ENCODE results near the gene ACOXL.
"Not testable (repeated sequence)": the region's sequence is repeated elsewhere in the genome, so short reads cannot be mapped to it uniquely, and the experiment has no call there.

ACOXL gene

DNA sequence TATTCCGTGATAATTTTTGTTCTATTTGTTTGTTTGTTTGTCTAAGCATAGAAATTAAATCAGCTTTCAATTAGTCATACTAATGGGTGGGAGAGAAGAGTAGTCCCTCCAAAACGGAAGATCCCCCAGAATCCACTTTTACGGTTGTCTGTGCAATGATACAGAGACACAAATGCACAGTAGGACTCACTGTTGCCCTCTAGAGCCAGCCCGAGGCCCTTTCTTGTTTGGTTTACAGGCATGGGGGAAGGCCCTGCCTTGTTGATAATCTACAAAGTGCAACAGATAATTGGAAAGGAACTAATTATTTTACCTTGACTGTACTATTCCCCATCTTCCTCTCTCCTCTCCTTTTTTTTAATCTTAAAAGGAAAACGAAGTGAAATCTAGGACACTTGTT, 121.1 kb downstream of the ACOXL start:
- Histone ChIP-seq H3K14ac (ENCODE audit: low read length) (no peak overlapping the region), H3K36me3 (ENCODE audit: control insufficient read depth in 1 of 2, insufficient read depth in 2 of 2, low read length in 2 of 2) (no peaks in the 10 kb centered on the region), H3K4me2 (ENCODE audit: low read length) (no peak overlapping the region), H2BK12ac (ENCODE audit: low read length) (no peak overlapping the region), H3K23ac (ENCODE audit: low read length) (no peak overlapping the region), H3K4ac (ENCODE audit: low read depth, low read length) (no peak overlapping the region), H3K4me3 (ENCODE audit: low read depth, low read length) (no peak overlapping the region), H2AK5ac (ENCODE audit: low read length) (no peak overlapping the region), H3K27ac (ENCODE audit: low read depth, low read length) (no peak overlapping the region), H3K18ac (ENCODE audit: low read length) (no peak overlapping the region), H2BK5ac (ENCODE audit: low read depth, low read length, poor library complexity) (no peak overlapping the region), H2AFZ (ENCODE audit: insufficient read depth, low read length, poor library complexity) (no peak overlapping the region), H3K9me3 (ENCODE audit: insufficient read depth, low read depth, low read length) (peaks cover 2% of the 10 kb centered on the region), H4K91ac (ENCODE audit: low read depth, low read length) (no peak overlapping the region), H3K4me1 (ENCODE audit: control insufficient read depth in 1 of 2, insufficient read depth in 2 of 2, low read length in 2 of 2) (no peaks in the 10 kb centered on the region), H4K8ac (ENCODE audit: low read depth, low read length) (no peak overlapping the region), H3K79me1 (ENCODE audit: low read length) (no peaks in the 10 kb centered on the region), H4K12ac (ENCODE audit: low read depth, low read length) (no peak overlapping the region), H3K9ac (ENCODE audit: low read length) (no peak overlapping the region), H2BK120ac (ENCODE audit: insufficient read depth, low read length, poor library complexity) (no peak overlapping the region), H3K27me3 (ENCODE audit: insufficient read depth, low read length) (no peaks in the 10 kb centered on the region), H3K79me2 (ENCODE audit: control insufficient read depth, insufficient read depth, low read length, poor library complexity) (no peaks in the 10 kb centered on the region)
- peak; percentile 15 to 59 for DNase-seq
- no CpG with 5 or more reads among the region's 5 CpGs for WGBS (ENCODE audit: extremely low coverage, insufficient coverage, insufficient read length)

DNA sequence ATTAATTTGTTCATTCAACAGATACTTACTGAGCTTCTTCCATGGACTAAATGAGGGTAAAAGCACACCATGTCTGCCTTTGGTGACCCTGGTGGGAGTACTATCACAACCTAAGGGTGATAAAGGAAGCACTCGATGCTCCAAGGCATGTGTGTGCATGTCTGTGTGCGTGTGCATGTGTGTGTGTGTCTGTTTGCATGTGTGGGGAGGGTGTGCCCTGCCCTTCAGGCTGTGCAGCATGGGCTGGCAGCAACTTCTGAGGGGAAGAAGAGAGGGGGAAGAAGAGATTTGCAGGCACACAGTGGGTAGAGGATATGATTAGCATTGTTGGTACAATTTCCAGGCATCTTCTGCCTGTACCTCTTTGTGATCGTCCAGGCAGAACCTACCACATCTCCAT, 121.6 kb downstream of the ACOXL start:
- Histone ChIP-seq H3K18ac (ENCODE audit: low read length) (no peak overlapping the region), H3K9me3 (ENCODE audit: insufficient read depth, low read depth, low read length) (peaks cover 2% of the 10 kb centered on the region), H4K91ac (ENCODE audit: low read depth, low read length) (no peak overlapping the region), H3K4me1 (ENCODE audit: control insufficient read depth in 1 of 2, insufficient read depth in 2 of 2, low read length in 2 of 2) (no peaks in the 10 kb centered on the region), H3K9ac (ENCODE audit: low read length) (no peak overlapping the region), H3K4me2 (ENCODE audit: low read length) (no peak overlapping the region), H2AK5ac (ENCODE audit: low read length) (no peak overlapping the region), H3K23ac (ENCODE audit: low read length) (no peak overlapping the region), H3K4me3 (ENCODE audit: low read depth, low read length) (no peak overlapping the region), H3K79me2 (ENCODE audit: control insufficient read depth, insufficient read depth, low read length, poor library complexity) (no peaks in the 10 kb centered on the region), H3K27me3 (ENCODE audit: insufficient read depth, low read length) (no peaks in the 10 kb centered on the region), H4K12ac (ENCODE audit: low read depth, low read length) (no peak overlapping the region), H2BK12ac (ENCODE audit: low read length) (no peak overlapping the region), H2AFZ (ENCODE audit: insufficient read depth, low read length, poor library complexity) (no peak overlapping the region), H2BK5ac (ENCODE audit: low read depth, low read length, poor library complexity) (no peak overlapping the region), H2BK120ac (ENCODE audit: insufficient read depth, low read length, poor library complexity) (no peak overlapping the region), H3K27ac (ENCODE audit: low read depth, low read length) (no peak overlapping the region), H3K14ac (ENCODE audit: low read length) (no peak overlapping the region), H3K79me1 (ENCODE audit: low read length) (no peaks in the 10 kb centered on the region), H3K4ac (ENCODE audit: low read depth, low read length) (no peak overlapping the region), H3K36me3 (ENCODE audit: control insufficient read depth in 1 of 2, insufficient read depth in 2 of 2, low read length in 2 of 2) (no peaks in the 10 kb centered on the region), H4K8ac (ENCODE audit: low read depth, low read length) (no peak overlapping the region)
- WGBS (ENCODE audit: extremely low coverage, insufficient coverage, insufficient read length) = no CpG with 5 or more reads among the region's 3 CpGs
- DNase-seq = no peak

DNA sequence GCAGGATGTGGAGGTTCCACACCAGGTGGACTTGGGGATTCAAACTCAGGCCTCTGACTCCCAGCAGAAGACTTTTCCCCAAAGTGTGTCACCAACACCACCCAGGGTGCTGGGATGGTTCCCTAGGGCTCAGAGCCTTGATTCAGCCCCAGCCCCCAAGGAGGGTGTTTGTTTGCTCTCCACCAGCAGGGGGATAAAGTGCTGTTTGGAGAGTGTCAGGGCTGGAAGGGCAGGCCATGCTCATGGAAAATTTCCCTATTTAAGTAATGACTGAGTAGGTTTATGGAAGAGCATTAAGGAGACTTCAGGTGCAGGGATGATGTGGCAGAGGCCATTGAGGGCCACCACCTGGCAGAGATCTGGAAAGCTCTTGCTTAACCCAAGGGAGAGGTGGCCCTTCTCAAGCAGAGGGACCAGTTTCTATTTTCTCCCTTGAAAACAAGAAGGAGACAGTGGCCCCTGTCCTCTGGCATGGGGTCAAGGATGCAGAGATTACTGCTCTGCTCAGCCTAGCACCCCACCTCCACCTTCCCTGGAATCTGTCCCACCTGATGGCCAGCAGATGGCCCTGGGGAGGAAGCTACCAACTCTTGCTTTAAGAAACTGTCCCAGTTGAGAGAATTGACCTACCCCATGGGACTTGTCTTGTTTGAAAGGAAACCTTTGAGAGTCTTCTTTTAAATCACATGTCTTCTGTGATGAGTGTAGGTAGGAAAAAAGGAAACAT, 122.1 kb downstream of the ACOXL start:
- no peaks in the 10 kb centered on the region for H3K4me1 ChIP-seq (ENCODE audit: control insufficient read depth in 1 of 2, insufficient read depth in 2 of 2, low read length in 2 of 2)
- H3K36me3 ChIP-seq (ENCODE audit: control insufficient read depth in 1 of 2, insufficient read depth in 2 of 2, low read length in 2 of 2) = no peaks in the 10 kb centered on the region
- H3K9me3 ChIP-seq (ENCODE audit: insufficient read depth, low read depth, low read length) = peaks cover 2% of the 10 kb centered on the region
- no peak overlapping the region for H3K4ac ChIP-seq (ENCODE audit: low read depth, low read length)
- no peak overlapping the region for H4K12ac ChIP-seq (ENCODE audit: low read depth, low read length)
- DNase-seq = peak in 1 of 2 donors; percentile 35
- no peak overlapping the region for H2BK12ac ChIP-seq (ENCODE audit: low read length)
- no peak overlapping the region for H3K23ac ChIP-seq (ENCODE audit: low read length)
- H2BK120ac ChIP-seq (ENCODE audit: insufficient read depth, low read length, poor library complexity) = no peak overlapping the region
- H4K8ac ChIP-seq (ENCODE audit: low read depth, low read length) = no peak overlapping the region
- no peaks in the 10 kb centered on the region for H3K79me2 ChIP-seq (ENCODE audit: control insufficient read depth, insufficient read depth, low read length, poor library complexity)
- no peaks in the 10 kb centered on the region for H3K27me3 ChIP-seq (ENCODE audit: insufficient read depth, low read length)
- no peak overlapping the region for H2BK5ac ChIP-seq (ENCODE audit: low read depth, low read length, poor library complexity)
- H3K14ac ChIP-seq (ENCODE audit: low read length) = no peak overlapping the region
- H3K9ac ChIP-seq (ENCODE audit: low read length) = no peak overlapping the region
- no peak overlapping the region for H3K4me2 ChIP-seq (ENCODE audit: low read length)
- no peaks in the 10 kb centered on the region for H3K79me1 ChIP-seq (ENCODE audit: low read length)
- no peak overlapping the region for H4K91ac ChIP-seq (ENCODE audit: low read depth, low read length)
- H2AK5ac ChIP-seq (ENCODE audit: low read length) = no peak overlapping the region
- H2AFZ ChIP-seq (ENCODE audit: insufficient read depth, low read length, poor library complexity) = no peak overlapping the region
- H3K4me3 ChIP-seq (ENCODE audit: low read depth, low read length) = no peak overlapping the region
- no peak overlapping the region for H3K18ac ChIP-seq (ENCODE audit: low read length)
- H3K27ac ChIP-seq (ENCODE audit: low read depth, low read length) = no peak overlapping the region

DNA sequence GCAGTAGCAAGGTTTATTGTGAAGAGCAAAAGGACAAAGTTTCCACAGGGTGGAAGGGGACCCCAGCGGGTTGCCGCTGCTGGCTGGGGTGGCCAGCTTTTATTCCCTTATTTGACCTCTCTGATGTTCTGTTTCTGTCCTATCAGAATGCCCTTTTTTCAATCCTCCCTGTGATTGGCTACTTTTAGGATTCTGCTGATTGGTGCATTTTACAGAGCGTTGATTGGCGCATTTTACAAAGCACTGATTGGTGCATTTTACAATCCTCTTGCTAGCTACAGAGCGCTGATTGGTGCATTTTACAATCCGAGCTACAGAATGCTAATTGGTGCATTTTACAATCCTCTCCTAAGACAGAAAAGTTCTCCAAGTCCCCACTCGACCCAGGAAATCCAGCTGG, 123.5 kb downstream of the ACOXL start:
- not testable (repeated sequence) for H3K79me2 ChIP-seq (ENCODE audit: control insufficient read depth, insufficient read depth, low read length, poor library complexity); H2AFZ ChIP-seq (ENCODE audit: insufficient read depth, low read length, poor library complexity); H2BK12ac ChIP-seq (ENCODE audit: low read length); DNase-seq; H3K4me1 ChIP-seq (ENCODE audit: control insufficient read depth in 1 of 2, insufficient read depth in 2 of 2, low read length in 2 of 2); H3K9ac ChIP-seq (ENCODE audit: low read length); H3K23ac ChIP-seq (ENCODE audit: low read length); H3K14ac ChIP-seq (ENCODE audit: low read length); H3K9me3 ChIP-seq (ENCODE audit: insufficient read depth, low read depth, low read length); H3K18ac ChIP-seq (ENCODE audit: low read length); H4K91ac ChIP-seq (ENCODE audit: low read depth, low read length); H3K4me2 ChIP-seq (ENCODE audit: low read length); H2BK120ac ChIP-seq (ENCODE audit: insufficient read depth, low read length, poor library complexity); H2AK5ac ChIP-seq (ENCODE audit: low read length); H3K4ac ChIP-seq (ENCODE audit: low read depth, low read length); H4K12ac ChIP-seq (ENCODE audit: low read depth, low read length); H3K79me1 ChIP-seq (ENCODE audit: low read length); H3K27me3 ChIP-seq (ENCODE audit: insufficient read depth, low read length); H4K8ac ChIP-seq (ENCODE audit: low read depth, low read length); H3K36me3 ChIP-seq (ENCODE audit: control insufficient read depth in 1 of 2, insufficient read depth in 2 of 2, low read length in 2 of 2); H3K27ac ChIP-seq (ENCODE audit: low read depth, low read length); H3K4me3 ChIP-seq (ENCODE audit: low read depth, low read length); H2BK5ac ChIP-seq (ENCODE audit: low read depth, low read length, poor library complexity)
- no CpG with 5 or more reads among the region's 7 CpGs for WGBS (ENCODE audit: extremely low coverage, insufficient coverage, insufficient read length)
